GM18498 (cell line): ENCODE results near the gene TNRC6C.
"Not testable (repeated sequence)": the region's sequence is repeated elsewhere in the genome, so short reads cannot be mapped to it uniquely, and the experiment has no call there.

Source experiments
- ATAC-seq: cut with Tn5 transposase; IDR thresholded peaks from one replicate; pipeline ENCODE4 v1.9.1; 2021; ENCODE audit warnings: mild to moderate bottlenecking, moderate library complexity; ENCODE audit not compliant: unreplicated experiment

Gene TNRC6C

DNA sequence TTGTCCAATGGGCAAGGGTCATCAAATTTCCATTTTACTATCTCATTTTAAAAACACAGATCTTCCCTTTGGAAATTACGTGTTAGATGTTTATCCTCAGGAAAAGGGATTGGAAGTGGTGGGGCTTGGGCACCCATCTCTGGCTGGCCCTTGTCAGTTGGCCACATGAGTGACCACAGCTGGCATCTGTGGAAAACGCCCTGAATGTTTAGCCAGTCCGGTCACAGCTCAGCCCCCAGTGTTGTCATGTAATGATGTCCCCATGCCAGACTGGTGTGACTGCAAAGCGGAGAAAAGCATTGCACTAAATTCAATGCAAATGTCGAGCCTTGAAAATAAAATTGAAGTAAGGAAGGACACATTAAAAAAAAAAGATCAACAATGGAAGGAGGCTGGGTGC, 117.0 kb downstream of the TNRC6C start:
- no peak for ATAC-seq

DNA sequence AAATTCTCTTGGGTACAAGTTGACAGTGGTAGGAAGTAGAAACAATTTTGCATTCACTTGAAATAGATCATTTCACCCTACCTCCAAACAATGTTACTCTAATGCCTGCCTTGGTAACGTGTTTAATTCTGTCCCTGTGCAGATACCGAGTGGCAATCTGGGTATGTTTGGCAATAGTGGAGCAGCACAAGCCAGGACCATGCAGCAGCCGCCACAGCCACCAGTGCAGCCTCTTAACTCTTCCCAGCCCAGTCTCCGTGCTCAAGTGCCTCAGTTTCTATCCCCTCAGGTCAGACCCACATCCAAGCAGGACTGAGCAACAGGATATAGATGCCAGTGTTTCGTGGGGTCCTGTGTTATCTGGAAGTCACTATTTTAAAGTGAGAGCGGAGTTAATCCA, 120.8 kb downstream of the TNRC6C start:
- ATAC-seq = no peak

DNA sequence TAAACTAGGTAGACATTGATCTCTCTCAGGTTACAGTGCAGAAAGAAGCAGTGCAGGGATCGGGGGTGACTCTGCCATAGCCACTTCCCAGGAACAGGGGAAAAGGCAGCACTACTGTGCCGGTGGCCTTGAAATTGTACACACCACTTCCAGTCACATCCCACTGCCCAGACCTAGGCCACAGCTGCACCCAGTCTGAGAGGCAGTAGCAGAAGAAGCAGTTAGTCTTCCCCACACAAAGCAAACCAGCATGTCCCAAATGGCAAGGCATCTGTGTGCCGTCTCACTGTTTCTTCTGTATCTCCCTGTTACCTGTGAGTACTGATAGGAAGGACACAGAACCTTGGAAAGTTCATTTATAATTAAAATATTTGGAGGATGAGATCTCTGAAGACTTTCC, 123.0 kb downstream of the TNRC6C start:
- ATAC-seq = no peak

DNA sequence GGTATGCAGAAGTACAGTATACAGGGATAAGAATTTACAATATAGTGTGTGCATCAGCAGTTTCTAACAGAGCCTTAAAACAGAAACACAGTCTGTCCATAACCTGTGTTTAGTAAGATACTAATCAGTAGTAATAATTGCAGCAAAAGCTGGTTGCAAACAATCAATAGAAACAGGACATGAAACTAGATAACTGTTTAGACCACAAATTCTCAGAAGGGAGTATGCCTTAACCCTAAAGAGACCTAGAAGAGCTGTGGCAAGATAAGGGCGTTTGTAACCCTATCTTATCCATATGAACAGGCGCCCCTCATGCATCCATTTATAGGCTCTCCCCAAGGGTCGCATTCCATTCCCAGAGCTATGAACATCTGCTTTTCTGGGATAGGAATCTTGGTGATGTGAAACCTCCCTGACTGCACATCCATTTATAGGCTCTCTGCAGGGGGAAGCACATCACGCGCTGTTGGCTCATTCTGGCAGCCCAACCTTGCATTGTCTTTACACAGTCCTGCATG, 123.9 kb downstream of the TNRC6C start:
- ATAC-seq = not testable (repeated sequence)

DNA sequence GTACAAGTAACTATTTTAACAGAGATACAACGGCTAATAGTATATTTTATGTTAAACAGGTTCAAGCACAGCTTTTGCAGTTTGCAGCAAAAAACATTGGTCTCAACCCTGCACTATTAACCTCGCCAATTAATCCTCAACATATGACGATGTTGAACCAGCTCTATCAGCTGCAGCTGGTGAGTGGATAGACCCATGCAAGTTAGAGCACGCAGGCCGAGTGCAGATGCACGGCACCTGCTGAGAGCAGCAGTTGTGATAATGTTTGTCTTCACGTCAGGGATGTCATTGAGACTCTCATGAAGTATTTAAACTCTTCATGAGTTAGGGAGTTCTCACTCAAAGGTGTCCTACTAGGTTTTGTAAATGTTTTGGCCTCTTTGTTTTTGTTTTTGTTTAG, 124.5 kb downstream of the TNRC6C start:
- ATAC-seq = no peak

DNA sequence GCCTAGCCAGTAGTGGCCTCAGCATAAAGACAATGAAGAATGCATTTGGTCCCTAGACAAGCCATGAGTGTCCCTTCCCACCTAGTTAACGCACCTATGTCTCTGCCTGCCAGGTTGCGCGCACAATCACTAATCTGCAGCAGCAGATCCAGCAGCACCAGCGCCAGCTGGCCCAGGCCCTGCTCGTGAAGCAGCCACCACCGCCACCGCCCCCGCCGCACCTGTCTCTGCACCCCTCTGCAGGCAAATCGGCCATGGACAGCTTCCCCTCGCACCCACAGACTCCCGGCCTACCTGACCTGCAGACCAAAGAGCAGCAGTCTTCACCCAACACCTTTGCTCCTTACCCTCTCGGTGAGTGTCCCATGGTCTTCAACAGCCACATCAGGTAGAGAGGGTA, 128.2 kb downstream of the TNRC6C start:
- no peak for ATAC-seq

DNA sequence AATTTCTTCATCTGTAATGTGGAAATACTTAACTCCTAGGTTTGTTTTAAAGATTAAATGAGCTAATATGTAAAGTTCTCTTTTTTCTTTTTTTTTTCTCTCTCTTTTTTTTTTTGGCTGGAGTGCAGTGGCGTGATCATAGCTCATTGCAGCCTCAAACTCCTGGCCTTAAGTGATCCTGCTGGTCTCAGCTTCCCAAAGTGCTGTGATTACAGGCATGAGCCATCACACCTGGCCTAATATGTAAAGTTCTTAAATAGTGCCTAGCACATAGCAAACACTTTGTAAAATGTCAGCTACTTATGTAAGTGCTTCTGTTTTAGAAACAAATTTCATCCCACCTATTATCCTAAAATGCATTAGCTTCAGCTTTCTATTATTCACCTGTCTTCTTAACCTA, 130.0 kb downstream of the TNRC6C start:
- ATAC-seq = no peak

DNA sequence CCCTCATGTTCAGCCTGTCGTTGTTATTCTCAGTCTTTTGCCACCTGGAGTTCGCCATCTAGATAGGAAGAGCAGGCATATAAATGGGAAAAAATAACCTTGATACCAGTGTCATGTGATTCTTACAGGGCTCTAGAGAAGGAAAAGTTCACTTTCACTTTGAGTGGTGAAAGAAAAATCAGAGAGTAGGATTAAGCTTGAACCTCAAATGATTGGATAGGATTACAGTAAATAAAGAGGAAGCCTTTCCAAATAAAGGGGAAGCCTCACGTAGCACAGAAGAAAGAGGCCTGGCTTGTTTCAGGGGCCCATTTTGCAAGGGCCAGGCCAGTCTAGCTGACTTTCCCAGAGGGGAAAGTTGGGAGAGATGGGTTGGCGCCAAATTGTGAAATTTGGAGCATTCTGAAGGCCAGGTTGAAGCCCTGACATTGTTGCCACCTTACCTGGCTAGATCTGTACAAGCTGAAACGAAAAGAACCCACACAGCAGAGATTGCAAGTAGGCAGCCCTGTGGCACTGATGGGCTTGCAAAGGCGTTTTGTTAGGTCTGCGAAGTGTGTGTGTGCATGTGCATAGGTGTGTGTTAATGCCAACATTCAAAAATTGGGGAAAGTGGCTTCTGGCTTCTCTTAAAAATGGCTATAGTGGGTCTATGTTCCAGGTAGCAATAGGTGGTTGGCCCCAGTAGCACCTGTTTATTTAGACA, 131.2 kb downstream of the TNRC6C start:
- no peak for ATAC-seq

DNA sequence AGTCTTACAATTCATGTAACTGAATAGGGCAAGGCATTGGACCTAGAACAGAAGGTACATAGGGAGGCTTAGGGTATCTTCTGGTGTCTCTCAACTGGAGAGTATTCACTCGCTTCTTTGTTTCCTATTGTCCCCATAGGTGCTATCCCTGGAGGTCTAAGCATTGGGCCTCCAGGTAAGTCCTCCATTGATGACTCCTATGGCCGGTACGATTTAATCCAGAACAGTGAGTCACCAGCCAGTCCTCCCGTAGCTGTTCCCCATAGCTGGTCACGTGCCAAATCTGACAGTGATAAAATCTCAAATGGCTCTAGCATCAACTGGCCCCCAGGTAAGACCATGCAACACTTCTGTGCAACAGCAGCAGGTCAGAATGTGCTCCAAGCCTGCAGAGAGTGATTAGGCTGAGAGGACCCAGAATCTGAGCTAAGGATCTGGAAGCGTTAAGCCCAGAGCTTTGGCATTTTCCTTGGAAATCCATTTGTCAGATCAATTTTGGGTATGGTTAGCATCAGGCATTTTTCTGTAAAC, 134.4 kb downstream of the TNRC6C start:
- no peak for ATAC-seq

DNA sequence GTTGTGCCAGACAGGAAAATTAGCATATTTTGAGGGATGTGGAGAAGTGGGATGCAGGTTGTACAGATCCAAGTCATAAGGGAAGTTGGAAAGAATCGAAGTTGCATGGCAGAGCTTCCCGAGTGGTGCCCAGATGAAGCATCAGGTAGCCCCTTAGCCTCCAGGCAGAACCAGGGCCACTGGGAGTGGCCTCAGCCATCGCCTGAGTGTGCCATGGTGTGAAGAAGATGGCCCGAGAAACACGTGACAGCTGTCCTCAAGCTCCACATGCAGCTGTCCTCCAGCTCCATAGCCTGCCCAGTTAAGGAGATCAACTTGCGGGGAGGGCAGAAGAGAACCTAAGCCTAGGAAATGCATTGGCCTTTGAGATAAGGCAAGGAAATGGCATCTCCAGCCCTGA, 136.5 kb downstream of the TNRC6C start:
- no peak for ATAC-seq

DNA sequence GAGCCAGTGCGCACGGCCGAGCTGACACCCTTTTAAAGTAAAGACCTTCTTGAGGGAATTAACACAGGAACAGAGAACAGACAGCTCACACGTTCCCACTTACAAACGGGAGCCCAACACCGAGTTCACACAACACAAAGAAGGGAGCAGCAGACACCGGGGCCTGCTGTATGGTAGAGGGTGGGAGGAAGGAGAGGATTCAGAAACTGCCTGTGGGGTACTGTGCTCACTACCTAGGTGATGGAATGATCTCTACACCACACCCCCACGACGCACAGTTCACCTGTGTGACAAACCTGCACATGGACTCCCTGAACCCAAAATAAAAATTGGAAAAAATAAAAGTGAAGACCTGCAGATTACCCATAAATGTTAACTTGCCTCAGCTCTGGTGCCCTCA, 137.6 kb downstream of the TNRC6C start:
- ATAC-seq = no peak

DNA sequence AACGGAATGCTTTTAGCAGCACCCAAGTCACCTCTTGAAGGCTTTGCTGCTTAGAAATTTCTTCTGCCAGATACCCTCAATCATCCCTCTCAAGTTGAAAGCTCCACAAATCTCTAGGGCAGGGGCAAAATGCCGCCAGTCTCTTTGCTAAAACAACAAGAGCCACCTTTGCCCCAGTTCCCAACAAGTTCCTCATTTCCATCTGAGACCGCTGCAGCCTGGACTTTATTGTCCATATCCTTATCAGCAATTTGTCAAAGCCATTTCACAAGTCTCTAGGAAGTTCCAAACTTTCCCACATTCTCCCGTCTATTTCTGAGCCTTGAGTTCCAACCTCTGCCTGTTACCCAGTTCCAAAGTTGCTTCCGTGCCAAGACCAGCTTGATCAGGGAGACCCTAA, 142.6 kb downstream of the TNRC6C start:
- ATAC-seq = no peak

DNA sequence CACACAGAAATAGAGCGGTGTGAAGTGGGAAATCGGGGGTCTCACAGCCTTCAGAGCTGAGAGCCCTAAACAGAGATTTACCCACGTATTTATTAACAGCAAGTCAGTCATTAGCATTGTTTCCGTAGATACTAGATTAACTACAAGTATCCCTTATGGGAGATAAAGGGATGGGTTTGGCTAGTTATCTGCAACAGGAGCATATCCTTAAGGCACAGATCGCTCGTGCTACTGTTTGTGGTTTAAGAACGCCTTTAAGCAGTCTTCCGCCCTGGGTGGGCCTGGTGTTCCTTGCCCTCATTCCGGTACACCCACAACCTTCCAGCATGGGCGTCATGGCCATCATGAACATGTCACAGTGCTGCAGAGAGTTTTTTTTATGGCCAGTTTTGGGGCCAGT, 143.0 kb downstream of the TNRC6C start:
- ATAC-seq = no peak

DNA sequence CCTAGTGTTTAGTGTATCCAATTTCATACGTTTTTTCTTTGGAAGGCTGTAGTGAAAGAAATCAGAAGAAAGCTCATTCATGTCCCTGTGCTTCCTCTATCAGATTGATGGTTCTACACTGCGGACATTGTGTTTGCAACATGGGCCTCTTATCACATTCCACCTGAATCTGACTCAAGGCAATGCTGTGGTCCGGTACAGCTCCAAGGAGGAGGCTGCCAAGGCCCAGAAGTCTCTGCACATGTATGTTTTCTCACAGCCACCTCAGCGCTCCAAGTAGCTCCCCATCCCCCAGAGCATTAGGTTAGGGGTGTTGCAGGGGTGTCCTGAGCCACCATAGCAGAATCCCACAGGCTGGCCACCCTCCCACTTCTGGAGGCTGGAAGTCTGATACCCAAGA, 144.8 kb downstream of the TNRC6C start:
- ATAC-seq = no peak

DNA sequence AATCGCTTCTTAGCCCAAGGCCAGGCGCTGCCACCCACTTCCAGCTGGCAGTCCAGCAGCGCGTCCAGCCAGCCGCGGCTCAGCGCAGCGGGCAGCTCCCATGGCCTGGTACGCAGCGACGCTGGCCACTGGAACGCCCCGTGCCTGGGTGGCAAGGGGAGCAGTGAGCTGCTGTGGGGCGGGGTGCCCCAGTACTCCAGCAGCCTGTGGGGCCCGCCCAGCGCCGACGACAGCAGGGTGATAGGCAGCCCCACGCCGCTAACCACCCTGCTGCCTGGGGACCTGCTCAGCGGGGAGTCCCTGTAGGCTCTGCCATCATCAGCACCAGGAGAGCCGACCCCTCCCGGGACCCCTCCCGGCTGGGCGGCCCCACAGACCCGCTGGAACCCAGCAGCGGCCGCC, 146.0 kb downstream of the TNRC6C start:
- no peak for ATAC-seq

DNA sequence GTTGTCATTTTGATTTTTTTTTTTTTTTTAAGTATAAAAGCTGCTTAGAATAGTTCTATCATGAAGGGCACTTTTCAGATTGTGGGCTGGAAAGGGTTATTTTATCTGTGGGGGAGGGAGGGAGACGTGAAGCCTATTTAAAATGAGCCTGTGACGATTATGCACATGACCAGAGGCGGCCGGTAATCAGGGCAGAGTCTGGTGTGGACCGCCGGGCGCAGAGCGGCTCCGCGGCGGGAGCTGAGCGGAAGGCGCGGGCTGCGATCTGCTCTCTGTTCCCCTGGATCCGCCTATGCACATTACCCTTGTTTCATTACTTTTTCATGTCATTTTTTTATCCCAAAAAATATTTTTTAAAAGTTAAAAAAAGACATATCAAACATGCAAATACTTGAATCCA, 146.6 kb downstream of the TNRC6C start:
- no peak for ATAC-seq

DNA sequence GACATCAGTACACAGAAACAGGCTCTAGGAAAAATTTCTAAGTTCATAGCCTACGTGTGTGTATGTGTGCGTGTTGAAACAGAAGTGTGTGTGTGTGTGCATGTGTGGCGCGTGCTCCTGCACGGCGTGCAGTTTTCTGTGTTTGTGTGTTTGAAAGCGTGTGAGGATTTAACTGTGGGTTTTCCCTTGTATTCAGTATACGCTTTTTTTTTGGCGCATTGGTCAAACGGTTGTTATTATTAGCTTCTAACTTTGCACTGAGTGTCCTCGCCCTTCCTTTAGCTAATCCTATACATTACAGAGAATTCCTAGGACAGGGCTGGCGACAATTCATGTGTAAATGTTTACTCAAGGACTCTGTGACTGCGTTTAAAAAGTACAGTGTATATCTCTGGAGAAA, 147.0 kb downstream of the TNRC6C start:
- ATAC-seq = no peak

DNA sequence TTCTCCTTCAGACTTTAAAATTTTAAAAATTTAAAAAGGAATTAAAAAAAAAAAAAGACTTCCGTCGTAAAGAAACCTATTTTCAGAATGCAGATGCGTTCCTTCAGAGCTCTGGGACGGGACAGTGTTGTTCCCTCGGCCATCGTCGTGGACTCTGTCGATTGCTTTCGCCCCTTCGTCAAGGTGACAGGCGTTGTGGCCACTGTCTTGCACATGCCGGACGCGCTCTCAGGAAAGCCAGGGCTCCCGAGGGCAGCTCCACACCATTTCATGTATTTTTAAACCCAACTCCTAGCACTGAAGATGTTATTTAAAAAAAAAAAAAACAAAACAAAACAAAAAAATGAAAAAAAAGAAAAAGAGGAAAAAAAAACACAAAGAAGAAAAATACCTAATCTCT, 147.7 kb downstream of the TNRC6C start:
- no peak for ATAC-seq

DNA sequence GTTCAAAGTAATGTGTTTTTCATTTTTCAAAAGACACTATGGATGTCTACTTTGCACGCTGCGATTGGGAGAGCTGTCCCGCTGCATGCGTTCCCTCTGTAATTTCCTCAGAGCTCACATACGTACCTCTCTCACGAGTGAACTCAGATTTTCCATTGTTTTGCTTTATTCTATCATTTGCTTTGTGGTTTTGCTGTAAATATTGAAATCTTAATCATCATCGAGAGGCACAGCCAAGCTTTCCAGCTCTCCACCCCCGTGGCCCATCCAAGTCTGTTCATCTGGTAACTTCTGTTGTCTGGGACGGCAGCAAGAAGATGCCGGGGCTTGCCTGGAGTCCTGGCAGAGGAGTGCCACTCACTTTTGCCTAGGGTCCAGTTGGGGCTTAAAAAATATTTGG, 149.0 kb downstream of the TNRC6C start:
- ATAC-seq = no peak

DNA sequence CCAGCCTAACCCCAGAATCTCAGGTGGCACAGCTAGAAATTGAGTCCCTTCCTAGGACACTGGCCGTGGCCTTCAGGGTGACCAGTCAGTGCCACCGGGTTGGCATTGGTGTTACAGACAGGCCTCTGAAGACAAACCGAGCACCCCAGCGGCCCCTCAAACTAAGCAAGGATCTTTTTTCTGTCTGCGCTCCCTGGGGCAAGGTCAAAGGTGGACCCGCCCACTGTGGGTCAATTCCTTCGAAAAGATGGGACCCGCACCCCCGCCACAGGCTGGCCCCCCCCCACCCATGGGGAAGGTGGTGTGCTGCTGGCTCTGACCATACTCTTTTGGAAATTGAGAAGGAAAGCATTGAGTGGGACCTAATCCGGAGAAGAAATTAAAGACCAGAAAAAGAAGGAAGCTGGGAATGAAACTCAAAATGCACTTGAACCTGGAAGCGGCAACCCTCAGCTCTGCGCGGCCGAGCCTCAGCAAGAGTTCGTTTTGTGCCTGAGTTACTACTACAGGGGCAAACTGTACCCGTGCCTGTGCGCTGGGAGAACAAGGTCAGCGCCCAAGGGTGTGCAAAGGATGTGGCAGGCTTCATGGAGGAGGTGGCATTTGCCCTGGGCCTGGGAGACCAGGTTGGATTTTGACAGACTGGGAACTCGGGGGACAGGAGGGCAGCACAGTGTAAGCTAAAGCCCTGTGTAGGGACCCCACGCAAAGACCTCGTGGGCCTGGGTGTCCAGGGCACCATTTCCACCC, 149.6 kb downstream of the TNRC6C start:
- no peak for ATAC-seq

DNA sequence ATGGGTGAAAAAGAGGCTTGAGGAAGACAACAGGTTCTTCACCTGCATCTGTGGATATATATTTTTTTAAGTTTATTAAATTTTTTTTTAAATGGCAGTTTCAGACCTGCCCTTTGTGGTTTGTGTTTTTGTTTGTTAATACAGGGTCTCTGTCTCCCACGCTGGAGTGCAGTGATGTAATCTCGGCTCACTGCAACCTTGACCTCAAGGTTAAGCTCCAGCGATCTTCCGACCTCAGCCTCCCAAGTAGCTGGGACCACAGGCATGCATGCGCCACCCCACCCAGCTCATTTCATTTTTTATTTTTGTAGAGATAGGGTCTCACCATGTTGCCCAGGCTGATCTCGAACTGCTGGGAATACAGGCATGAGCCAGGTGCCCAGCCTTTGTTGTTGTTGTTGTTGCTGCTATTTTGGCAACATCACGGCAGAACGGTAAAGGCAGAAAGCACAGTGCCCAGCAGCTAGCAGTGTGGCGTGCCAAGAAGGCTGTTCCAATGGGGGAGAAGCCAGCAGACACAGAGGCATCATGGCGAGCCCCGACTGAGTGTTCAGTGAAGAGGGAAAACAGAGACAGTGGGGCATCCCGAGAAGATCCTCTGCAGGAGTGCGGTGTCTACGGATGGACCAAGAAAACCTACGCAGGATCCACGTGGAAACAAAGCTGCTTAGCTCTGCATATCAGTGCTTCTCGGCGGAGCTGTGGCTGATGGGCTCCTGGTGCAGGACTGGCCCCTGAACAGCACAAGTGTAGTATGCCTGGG, 150.4 kb downstream of the TNRC6C start:
- ATAC-seq = no peak

DNA sequence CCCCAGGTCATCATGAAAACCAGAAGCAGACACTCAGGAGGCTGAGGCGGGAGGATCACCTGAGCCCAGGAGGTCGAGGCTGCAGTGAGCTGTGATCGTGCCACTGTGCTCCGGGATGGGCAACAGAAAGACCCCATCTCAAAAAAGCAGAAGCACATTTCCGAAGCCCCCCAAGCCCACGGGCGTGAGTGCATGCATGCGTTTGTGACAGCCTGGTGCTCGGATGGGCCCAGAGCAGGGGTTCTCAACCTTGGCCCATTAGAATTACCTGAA, 150.9 kb downstream of the TNRC6C start:
- ATAC-seq = no peak
